ENCODE results near the gene NPAT. TPM values are rescaled to one million over a fixed set of nuclear protein-coding genes. Genes with fewer than 3 reads are reported as not detected.

NPAT gene
- total and polyA plus RNA-seq, 2 of the 4 experiments (the other 2 are of a cell fraction) = 3.1 to 10.6 TPM

DNA sequence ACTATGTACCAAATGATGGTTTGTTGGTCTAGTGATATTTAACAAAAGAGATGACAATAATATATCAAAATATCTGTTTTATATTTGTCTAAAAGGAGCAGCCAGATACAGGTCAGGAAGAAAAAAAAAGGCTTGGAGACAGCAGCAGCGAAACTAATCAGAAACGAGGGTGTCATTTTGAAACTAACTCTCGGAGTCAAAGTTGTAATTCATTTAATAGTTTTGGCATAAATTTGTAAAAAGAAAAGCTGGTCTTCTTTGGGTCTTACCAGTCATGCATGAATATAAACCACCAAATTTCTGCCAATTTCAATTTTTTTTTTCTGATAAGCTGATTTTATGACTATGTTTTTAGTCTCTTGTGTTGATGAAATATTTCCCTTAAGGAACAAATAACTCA is 25.5 kb downstream of the NPAT start:
- POLR2A ChIA-PET (ENCODE audit: unreplicated experiment) = no interaction called here
- Histone ChIP-seq H4K8ac (ENCODE audit: low read depth in 2 of 2, low read length in 2 of 2) (no peak overlapping the region), H3K79me1 (ENCODE audit: low read depth in 1 of 2, low read length in 2 of 2) (peaks cover 10 to 42% of the 10 kb centered on the region in 2 experiments), H3K36me3 (ENCODE audit: control insufficient read depth, insufficient read depth, low read length) (peaks cover 9% of the 10 kb centered on the region), H3K27ac (ENCODE audit: insufficient read depth, low read length) (no peak overlapping the region), H3K4ac (ENCODE audit: low read depth, low read length) (no peak overlapping the region), H4K5ac (ENCODE audit: low read depth, low read length) (no peak overlapping the region), H2BK15ac (ENCODE audit: low read depth, low read length) (no peak overlapping the region), H3K14ac (replicated peaks; ENCODE audit: low read depth, low read length) (no peak overlapping the region), H4K20me1 (ENCODE audit: insufficient read depth, low read length) (no peaks in the 10 kb centered on the region), H3K4me1 (ENCODE audit: control insufficient read depth, insufficient read depth, low read length) (peaks cover 3% of the 10 kb centered on the region), H2BK120ac (ENCODE audit: low read depth, low read length) (no peak overlapping the region), H3K56ac (ENCODE audit: extremely low read depth, insufficient read depth, low read length) (no peak overlapping the region), H2AK9ac (replicated peaks; ENCODE audit: low read depth, low read length, poor library complexity) (no peak overlapping the region), H2AFZ (replicated peaks; ENCODE audit: low read length, poor library complexity) (no peak overlapping the region), H2AK5ac (ENCODE audit: low read depth, low read length) (no peak overlapping the region), H2BK5ac (ENCODE audit: low read depth, low read length, poor library complexity, severe bottlenecking) (no peak overlapping the region), H3K9ac (ENCODE audit: low read depth, low read length) (no peak overlapping the region), H3K18ac (ENCODE audit: low read depth, low read length) (no peak overlapping the region), H4K91ac (ENCODE audit: insufficient read depth, low read depth, low read length) (no peak overlapping the region), H2BK20ac (ENCODE audit: low read depth, low read length) (no peak overlapping the region), H3K27me3 (ENCODE audit: control insufficient read depth, insufficient read depth, low read length) (no peaks in the 10 kb centered on the region), H3K4me2 (ENCODE audit: low read depth, low read length) (no peak overlapping the region), H3K9me3 (ENCODE audit: control insufficient read depth, insufficient read depth, low read length) (no peaks in the 10 kb centered on the region), H3K9me1 (ENCODE audit: insufficient read depth, low read length) (peaks cover 7% of the 10 kb centered on the region; the same call in 1 of the 2 replicates), H3K4me3 (ENCODE audit: insufficient read depth, low read depth, low read length) (no peak overlapping the region), H3K23ac (ENCODE audit: low read depth, low read length) (no peak overlapping the region)
- TF ChIP-seq POLR2A (IDR thresholded peaks at IDR 0.05; ENCODE audit: low read depth, low read length) (no peak), RAD21 (IDR thresholded peaks at IDR 0.05; ENCODE audit: low read length) (no peak), RCOR1 (IDR thresholded peaks at IDR 0.05; ENCODE audit: insufficient replicate concordance, low read length) (no peak), RFX5 (IDR thresholded peaks at IDR 0.05; ENCODE audit: low read depth, low read length) (no peak), CEBPB (IDR thresholded peaks at IDR 0.05; ENCODE audit: low read depth, low read length) (no peak), CHD1 (IDR thresholded peaks at IDR 0.05; ENCODE audit: low read depth, low read length) (no peak), MXI1 (IDR thresholded peaks at IDR 0.05; ENCODE audit: borderline replicate concordance, low read depth, low read length) (no peak), FOS (IDR thresholded peaks at IDR 0.05; ENCODE audit: low read depth, low read length) (no peak), SMC3 (IDR thresholded peaks at IDR 0.05; ENCODE audit: low read depth, low read length) (no peak), NFE2L2 (IDR thresholded peaks at IDR 0.05; ENCODE audit: low read depth, low read length) (no peak), MAZ (IDR thresholded peaks at IDR 0.05; ENCODE audit: borderline replicate concordance, low read depth, low read length) (no peak), BHLHE40 (IDR thresholded peaks at IDR 0.05; ENCODE audit: low read depth, low read length) (no peak), MAFK (IDR thresholded peaks at IDR 0.05; ENCODE audit: low read depth, low read length) (no peak)
- TF ChIP-seq, protein P1, sequence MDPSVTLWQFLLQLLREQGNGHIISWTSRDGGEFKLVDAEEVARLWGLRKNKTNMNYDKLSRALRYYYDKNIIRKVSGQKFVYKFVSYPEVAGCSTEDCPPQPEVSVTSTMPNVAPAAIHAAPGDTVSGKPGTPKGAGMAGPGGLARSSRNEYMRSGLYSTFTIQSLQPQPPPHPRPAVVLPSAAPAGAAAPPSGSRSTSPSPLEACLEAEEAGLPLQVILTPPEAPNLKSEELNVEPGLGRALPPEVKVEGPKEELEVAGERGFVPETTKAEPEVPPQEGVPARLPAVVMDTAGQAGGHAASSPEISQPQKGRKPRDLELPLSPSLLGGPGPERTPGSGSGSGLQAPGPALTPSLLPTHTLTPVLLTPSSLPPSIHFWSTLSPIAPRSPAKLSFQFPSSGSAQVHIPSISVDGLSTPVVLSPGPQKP (IDR thresholded peaks at IDR 0.05; ENCODE audit: borderline replicate concordance, low read depth, low read length) = no peak
- TF ChIP-seq, protein P2, sequence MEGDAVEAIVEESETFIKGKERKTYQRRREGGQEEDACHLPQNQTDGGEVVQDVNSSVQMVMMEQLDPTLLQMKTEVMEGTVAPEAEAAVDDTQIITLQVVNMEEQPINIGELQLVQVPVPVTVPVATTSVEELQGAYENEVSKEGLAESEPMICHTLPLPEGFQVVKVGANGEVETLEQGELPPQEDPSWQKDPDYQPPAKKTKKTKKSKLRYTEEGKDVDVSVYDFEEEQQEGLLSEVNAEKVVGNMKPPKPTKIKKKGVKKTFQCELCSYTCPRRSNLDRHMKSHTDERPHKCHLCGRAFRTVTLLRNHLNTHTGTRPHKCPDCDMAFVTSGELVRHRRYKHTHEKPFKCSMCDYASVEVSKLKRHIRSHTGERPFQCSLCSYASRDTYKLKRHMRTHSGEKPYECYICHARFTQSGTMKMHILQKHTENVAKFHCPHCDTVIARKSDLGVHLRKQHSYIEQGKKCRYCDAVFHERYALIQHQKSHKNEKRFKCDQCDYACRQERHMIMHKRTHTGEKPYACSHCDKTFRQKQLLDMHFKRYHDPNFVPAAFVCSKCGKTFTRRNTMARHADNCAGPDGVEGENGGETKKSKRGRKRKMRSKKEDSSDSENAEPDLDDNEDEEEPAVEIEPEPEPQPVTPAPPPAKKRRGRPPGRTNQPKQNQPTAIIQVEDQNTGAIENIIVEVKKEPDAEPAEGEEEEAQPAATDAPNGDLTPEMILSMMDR (conservative IDR thresholded peaks at IDR 0.05; ENCODE audit: low read depth, low read length) = no peak
- TF ChIP-seq, protein P3, sequence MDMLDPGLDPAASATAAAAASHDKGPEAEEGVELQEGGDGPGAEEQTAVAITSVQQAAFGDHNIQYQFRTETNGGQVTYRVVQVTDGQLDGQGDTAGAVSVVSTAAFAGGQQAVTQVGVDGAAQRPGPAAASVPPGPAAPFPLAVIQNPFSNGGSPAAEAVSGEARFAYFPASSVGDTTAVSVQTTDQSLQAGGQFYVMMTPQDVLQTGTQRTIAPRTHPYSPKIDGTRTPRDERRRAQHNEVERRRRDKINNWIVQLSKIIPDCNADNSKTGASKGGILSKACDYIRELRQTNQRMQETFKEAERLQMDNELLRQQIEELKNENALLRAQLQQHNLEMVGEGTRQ (IDR thresholded peaks at IDR 0.05; ENCODE audit: low read depth, low read length) = no peak
- in situ Hi-C loops (cut with MboI; ENCODE audit: low sequenced_read_pairs) (no loop called here), intact Hi-C loops (cut with micrococcal nuclease) (no loop called here), dilution Hi-C loops (cut with HindIII; ENCODE audit: low sequenced_read_pairs, unreplicated experiment) (no loop called here)
- CTCF ChIA-PET = no interaction called here
- no TSS peak for BruUV-seq (replicated peaks)
- ATAC-seq (ENCODE audit: low read depth) (no peak), DNase-seq (no peak)
- no CpG with 5 or more reads among the region's 3 CpGs for WGBS, 2 experiments (ENCODE audit: extremely low coverage in 2 of 2, insufficient read length in 1 of 2)
